Right lobe of liver (tissue), 4 donors: ENCODE data around the gene PRKAG2.

Source experiments
- POLR2A ChIP-seq: fragments of 450-650 bp; IDR thresholded peaks from one replicate; pipeline ENCODE4 v1.6.1; 2017; ENCODE audit warnings: antibody characterized with exemption, mild to moderate bottlenecking
- TF ChIP-seq, protein P1 (sequence below), 4 donors: fragments of 200-600 bp in 3 of 4; fragments of 450-650 bp in 1 of 4; IDR thresholded peaks; one replicate each; pipeline versions ENCODE4 v1.5.1 to v1.8.0; 2016 to 2022; ENCODE audit warnings: antibody characterized with exemption in 4 of 4, mild to moderate bottlenecking in 2 of 4
- donor health status: DM: no; HTN: no; CAD: no.
- donor health status: DM: no; HTN: no; CAD: no.
- donor health status: DM: no; HTN: yes; CAD: no.

DNA sequence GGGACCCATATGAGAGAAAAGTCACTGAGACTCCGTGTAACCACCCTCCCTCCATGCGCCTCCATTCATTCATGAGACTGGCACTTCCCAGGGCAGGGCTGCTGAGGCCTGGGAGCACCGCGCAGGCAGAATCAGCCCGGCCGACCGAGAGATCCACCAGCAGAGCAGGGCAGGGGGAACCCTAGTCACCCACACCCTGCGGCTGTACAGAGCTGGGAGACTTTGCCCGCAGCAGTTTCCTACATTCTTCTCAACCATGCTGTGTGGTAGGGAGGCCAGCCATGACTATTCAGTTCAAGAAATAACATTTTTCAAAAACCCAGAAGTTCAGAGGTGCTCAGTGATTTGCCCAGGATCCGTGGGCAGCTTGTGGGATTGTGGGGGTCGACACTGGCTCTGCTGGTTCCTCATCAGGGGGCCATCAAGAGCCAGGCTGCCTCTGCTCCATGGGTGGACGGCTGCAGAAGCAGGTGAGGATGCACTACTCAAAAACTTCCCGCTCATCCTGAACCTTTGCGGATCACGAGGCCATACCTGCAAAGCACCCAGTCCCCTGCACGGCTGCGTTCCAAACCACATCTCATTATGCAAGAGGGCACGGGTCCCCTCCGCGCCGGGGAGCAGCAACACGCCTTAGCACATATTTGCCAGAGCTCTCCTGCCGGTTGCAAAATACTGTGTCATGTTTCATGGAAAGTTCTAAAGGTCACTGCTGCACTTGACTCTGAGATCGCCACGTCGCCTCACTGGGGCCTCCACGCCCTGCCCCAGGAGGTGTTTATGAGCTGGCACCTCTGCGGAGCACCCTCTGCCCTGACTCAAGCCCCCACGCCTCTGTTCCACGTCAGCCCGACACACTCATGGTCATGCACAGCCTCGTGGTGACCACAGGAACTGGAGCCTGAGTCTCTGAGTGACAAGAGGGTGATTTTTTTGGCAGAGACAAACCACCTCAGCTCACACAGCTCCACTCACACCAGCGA, 132.0 kb downstream of the PRKAG2 start:
- TF ChIP-seq POLR2A = peak; percentile 58
- TF ChIP-seq, protein P1, sequence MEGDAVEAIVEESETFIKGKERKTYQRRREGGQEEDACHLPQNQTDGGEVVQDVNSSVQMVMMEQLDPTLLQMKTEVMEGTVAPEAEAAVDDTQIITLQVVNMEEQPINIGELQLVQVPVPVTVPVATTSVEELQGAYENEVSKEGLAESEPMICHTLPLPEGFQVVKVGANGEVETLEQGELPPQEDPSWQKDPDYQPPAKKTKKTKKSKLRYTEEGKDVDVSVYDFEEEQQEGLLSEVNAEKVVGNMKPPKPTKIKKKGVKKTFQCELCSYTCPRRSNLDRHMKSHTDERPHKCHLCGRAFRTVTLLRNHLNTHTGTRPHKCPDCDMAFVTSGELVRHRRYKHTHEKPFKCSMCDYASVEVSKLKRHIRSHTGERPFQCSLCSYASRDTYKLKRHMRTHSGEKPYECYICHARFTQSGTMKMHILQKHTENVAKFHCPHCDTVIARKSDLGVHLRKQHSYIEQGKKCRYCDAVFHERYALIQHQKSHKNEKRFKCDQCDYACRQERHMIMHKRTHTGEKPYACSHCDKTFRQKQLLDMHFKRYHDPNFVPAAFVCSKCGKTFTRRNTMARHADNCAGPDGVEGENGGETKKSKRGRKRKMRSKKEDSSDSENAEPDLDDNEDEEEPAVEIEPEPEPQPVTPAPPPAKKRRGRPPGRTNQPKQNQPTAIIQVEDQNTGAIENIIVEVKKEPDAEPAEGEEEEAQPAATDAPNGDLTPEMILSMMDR (IDR thresholded peaks at IDR 0.05) = peak in 3 of 4 donors; percentile 26 to 43 (median 36)
